OCI-LY3 (cell line): ENCODE data around the gene WWTR1.

Experiments
- H2AFZ ChIP-seq: fragments of 200-600, 300-600 bp; shearing (Covaris generic); 2 replicates; pipeline ENCODE4 v1.6.0; 2014; ENCODE audit warnings: antibody characterized with exemption, low read depth, low read length
- H3K27ac ChIP-seq: fragments of 200-600, 300-600 bp; sonication (generic); 2 replicates; pipeline ENCODE4 v1.5.1; 2014; ENCODE audit warnings: mild to moderate bottlenecking, low read length, moderate library complexity, mixed read lengths
- H3K27me3 ChIP-seq: fragments of 200-600, 300-600 bp; sonication (generic); 2 replicates; pipeline ENCODE4 v1.6.1; 2014; ENCODE audit warnings: low read depth, low read length, mixed read lengths
- H3K36me3 ChIP-seq: fragments of 200-600, 300-600 bp; sonication (generic); replicated peaks from 2 replicates; pipeline ENCODE3; 2014; ENCODE audit warnings: low read depth, low read length, mixed read lengths
- H3K4me1 ChIP-seq: fragments of 300-600, 200-600 bp; sonication (generic); 2 replicates; pipeline ENCODE4 v1.6.1; 2014; ENCODE audit warnings: low read length, mixed read lengths
- H3K4me2 ChIP-seq: fragments of 200-600, 300-600 bp; sonication (generic); 2 replicates; pipeline ENCODE4 v1.6.1; 2014; ENCODE audit warnings: low read length, mixed read lengths
- H3K4me3 ChIP-seq: fragments of 300-600, 200-600 bp; sonication (generic); 2 replicates; pipeline ENCODE4 v1.5.1; 2014; ENCODE audit warnings: antibody characterized with exemption, mild to moderate bottlenecking, low read length, moderate library complexity
- H3K79me2 ChIP-seq: fragments of 300-600, 200-600 bp; shearing (Covaris generic); 2 replicates; pipeline ENCODE4 v1.6.1; 2014; ENCODE audit warnings: mild to moderate bottlenecking, low read length, mixed read lengths
- H3K9ac ChIP-seq: fragments of 300-600, 200-600 bp; shearing (Covaris generic); 2 replicates; pipeline ENCODE4 v1.6.0; 2014; ENCODE audit warnings: mild to moderate bottlenecking, low read length, moderate library complexity
- H3K9me3 ChIP-seq: fragments of 200-600, 300-600 bp; shearing (Covaris generic); 2 replicates; pipeline ENCODE4 v1.6.1; 2014; ENCODE audit warnings: low read length, mixed read lengths; ENCODE audit not compliant: insufficient read depth
- H4K20me1 ChIP-seq: fragments of 200-600, 300-600 bp; sonication (generic); 2 replicates; pipeline ENCODE4 v1.6.1; 2016; ENCODE audit warnings: low read length, mixed read lengths; ENCODE audit not compliant: insufficient read depth
- CTCF ChIP-seq: fragments of 200-600, 300-600 bp; sonication (generic); IDR thresholded peaks from 2 replicates; pipeline ENCODE4 v1.5.1; 2014; ENCODE audit warnings: antibody characterized with exemption, low read length, low read depth
- EZH2phosphoT487 ChIP-seq: fragments of 200-600 bp; shearing (Covaris generic); IDR thresholded peaks from 2 replicates; pipeline ENCODE4 v1.6.1; 2018; ENCODE audit warnings: antibody characterized with exemption, mixed run types, low read depth

WWTR1 gene

GRCh38 chr3:149474250-149474817 lies 183.5 kb downstream of the WWTR1 start, which contains the start of gene TM4SF4:
Gene TM4SF4, plus strand, starts transcription at chr3:149474697. Its CDS starts 181 bp downstream, at chr3:149474878.
- Histone ChIP-seq H4K20me1 (no peaks in the 10 kb centered on the region), H2AFZ (no peak within 1 kb of the TSS), H3K4me3 (no peak within 1 kb of the TSS), H3K9ac (no peak within 1 kb of the TSS), H3K36me3 (no peaks in the 10 kb centered on the region), H3K79me2 (no peaks in the 10 kb centered on the region), H3K27ac (no peak within 1 kb of the TSS), H3K9me3 (no peaks in the 10 kb centered on the region), H3K27me3 (no peaks in the 10 kb centered on the region), H3K4me1 (peaks cover under 1% of the 10 kb centered on the region; the same call in 1 of the 2 replicates), H3K4me2 (no peak within 1 kb of the TSS)
- no peak for TF ChIP-seq CTCF
- no peak for TF ChIP-seq EZH2phosphoT487

DNA sequence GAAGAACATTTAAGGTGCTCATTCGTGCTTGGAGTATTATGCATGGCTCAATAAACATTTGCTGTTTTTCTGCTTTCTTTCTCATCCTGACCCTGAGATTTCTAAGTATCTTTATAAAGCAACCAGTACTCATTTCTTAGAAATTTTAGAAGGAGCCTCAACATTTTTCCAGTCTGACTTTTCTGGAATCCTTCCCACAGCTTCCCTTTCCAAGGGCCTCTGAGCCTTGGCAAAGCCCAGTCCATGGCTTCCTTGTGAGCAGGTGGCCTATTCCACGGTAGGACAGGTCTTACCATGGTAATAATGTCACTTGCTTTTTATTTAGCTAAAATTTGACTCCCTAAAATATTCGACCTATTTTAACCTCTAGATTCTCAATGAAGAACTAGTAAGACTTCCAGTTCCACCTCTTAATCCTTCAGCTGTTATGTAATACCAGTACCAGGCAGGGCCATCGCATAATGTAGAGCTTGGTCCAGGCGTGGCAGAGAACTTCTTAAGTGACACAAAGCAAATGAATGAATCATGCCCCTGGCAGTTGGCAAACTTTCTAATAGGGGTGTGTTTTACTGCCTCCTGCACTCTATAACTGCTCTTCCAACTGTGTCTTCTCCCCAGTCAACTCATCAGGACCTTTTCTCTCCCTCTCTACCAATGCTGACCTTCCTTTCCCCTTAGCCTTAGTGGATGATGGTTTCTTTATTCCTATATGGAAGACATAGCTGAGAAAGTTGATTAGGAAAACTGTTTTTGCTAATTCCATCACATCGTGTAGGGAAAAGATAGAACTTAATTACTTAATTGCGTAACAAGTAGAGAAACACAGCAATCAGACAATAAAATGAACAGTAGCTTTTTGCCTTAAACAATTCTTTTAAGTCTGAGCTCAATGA lies 184.2 kb downstream of the WWTR1 start:
- Histone ChIP-seq H3K9ac (no peak overlapping the region), H3K9me3 (no peaks in the 10 kb centered on the region), H3K79me2 (no peaks in the 10 kb centered on the region), H3K4me3 (no peak overlapping the region), H4K20me1 (no peaks in the 10 kb centered on the region), H3K4me2 (no peak overlapping the region), H3K27ac (no peak overlapping the region), H3K36me3 (no peaks in the 10 kb centered on the region), H3K27me3 (no peaks in the 10 kb centered on the region), H2AFZ (no peak overlapping the region), H3K4me1 (peaks cover 5% of the 10 kb centered on the region)
- TF ChIP-seq CTCF (no peak), EZH2phosphoT487 (no peak)

- H4K20me1 ChIP-seq = no peaks in the 10 kb centered on the region
- no peaks in the 10 kb centered on the region for H3K27me3 ChIP-seq
- peaks cover 9% of the 10 kb centered on the region for H3K4me1 ChIP-seq
- no peaks in the 10 kb centered on the region for H3K9me3 ChIP-seq
- TF ChIP-seq EZH2phosphoT487 = no peak
- no peak for TF ChIP-seq CTCF
- no peak overlapping the region for H2AFZ ChIP-seq
- no peak overlapping the region for H3K27ac ChIP-seq
- H3K4me2 ChIP-seq = no peak overlapping the region
- H3K36me3 ChIP-seq = no peaks in the 10 kb centered on the region
- H3K79me2 ChIP-seq = no peaks in the 10 kb centered on the region
- H3K9ac ChIP-seq = no peak overlapping the region
- no peak overlapping the region for H3K4me3 ChIP-seq
These were observed 185.6 kb downstream of the WWTR1 start for GRCh38 chr3:149472030-149472797.

DNA sequence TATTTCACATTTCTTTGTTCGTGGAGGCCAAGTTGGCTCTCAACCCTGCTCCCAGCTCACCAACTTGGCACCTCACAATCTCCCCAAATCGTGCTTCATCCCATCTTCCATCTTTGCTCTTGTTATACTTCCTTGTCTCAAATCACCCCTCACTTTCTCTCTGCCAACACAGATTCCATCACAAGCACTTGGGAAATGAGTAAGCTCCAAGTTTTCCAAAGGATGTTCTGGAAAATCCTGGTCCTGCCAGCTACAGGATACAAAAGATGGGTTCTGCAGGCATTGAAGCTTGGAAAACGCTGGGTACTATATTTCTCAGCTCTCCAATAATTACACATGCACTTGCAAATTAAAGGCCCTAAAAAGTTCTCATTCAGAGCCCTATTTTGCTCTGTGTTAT lies 187.4 kb downstream of the WWTR1 start:
- no peak overlapping the region for H3K4me2 ChIP-seq
- H3K27ac ChIP-seq = no peak overlapping the region
- H3K9me3 ChIP-seq = no peaks in the 10 kb centered on the region
- no peaks in the 10 kb centered on the region for H3K36me3 ChIP-seq
- H2AFZ ChIP-seq = no peak overlapping the region
- H3K4me1 ChIP-seq = peaks cover 9% of the 10 kb centered on the region
- no peaks in the 10 kb centered on the region for H3K79me2 ChIP-seq
- H4K20me1 ChIP-seq = no peaks in the 10 kb centered on the region
- no peak for TF ChIP-seq EZH2phosphoT487
- no peak for TF ChIP-seq CTCF
- no peak overlapping the region for H3K9ac ChIP-seq
- H3K4me3 ChIP-seq = no peak overlapping the region
- no peaks in the 10 kb centered on the region for H3K27me3 ChIP-seq
